Subcutaneous adipose tissue (tissue), 4 donors: ENCODE results near the gene SPHK2. TPM values are rescaled to one million over a fixed set of nuclear protein-coding genes. Genes with fewer than 3 reads are reported as not detected.

Source experiments
- total RNA-seq, 4 donors: library from RNA; depleted of rRNA; stranded (reverse); fragments of >200 nt; gene quantifications; one replicate each; pipeline ENCODE4 v1.1.0, GENCODE V29; 2016
- TF ChIP-seq, protein P1 (sequence below): fragments of 450-650 bp; IDR thresholded peaks from one replicate; pipeline ENCODE4 v1.5.1; 2016; ENCODE audit warnings: low read depth, mild to moderate bottlenecking, control low read depth, antibody characterized with exemption, moderate library complexity

The SPHK2 gene
- total RNA-seq, 4 donors from 2014 or later = 4.9 to 33.2 (median 9.1) TPM

DNA sequence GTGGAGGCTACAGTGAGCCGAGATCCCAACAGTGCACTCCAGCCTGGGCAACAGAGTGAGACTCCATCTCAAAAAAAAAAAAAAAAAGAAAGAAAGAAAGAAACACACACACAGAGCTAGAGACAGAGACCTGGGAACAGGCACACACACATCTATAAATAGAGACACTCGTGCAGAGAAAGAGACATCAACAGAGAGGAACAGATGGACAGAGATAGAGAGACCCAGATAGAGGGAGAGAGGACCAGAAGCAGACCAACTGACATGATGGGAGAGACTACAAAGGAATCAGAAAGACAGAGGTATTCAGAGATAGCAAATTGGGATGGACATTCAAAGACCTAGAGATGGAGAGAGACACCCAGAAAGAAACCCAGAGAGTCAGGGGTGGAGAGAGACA, 28.8 kb downstream of the SPHK2 start:
- TF ChIP-seq, protein P1, sequence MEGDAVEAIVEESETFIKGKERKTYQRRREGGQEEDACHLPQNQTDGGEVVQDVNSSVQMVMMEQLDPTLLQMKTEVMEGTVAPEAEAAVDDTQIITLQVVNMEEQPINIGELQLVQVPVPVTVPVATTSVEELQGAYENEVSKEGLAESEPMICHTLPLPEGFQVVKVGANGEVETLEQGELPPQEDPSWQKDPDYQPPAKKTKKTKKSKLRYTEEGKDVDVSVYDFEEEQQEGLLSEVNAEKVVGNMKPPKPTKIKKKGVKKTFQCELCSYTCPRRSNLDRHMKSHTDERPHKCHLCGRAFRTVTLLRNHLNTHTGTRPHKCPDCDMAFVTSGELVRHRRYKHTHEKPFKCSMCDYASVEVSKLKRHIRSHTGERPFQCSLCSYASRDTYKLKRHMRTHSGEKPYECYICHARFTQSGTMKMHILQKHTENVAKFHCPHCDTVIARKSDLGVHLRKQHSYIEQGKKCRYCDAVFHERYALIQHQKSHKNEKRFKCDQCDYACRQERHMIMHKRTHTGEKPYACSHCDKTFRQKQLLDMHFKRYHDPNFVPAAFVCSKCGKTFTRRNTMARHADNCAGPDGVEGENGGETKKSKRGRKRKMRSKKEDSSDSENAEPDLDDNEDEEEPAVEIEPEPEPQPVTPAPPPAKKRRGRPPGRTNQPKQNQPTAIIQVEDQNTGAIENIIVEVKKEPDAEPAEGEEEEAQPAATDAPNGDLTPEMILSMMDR = no peak

GRCh38 chr19:48650974-48651682, 31.8 kb downstream of the SPHK2 start:
- TF ChIP-seq, protein P1 = no peak

DNA sequence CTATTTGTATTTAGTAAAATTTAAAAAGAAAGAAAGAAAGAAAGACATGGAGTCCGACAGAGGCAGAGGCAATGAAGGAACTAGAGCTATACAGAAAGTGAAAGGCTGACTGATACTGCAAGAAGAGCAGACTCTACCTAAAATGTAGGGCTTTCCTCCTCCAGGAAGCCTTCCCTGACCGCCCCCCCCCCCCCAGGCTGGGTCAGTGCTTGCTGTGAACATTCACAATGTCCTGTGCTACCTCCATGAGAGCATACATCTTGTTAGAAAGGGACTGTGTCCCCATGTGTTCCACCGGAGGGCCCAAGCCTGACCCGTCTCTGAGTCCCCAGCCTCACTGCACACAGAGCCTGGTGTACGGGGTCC, 32.4 kb downstream of the SPHK2 start:
- TF ChIP-seq, protein P1 = no peak

DNA sequence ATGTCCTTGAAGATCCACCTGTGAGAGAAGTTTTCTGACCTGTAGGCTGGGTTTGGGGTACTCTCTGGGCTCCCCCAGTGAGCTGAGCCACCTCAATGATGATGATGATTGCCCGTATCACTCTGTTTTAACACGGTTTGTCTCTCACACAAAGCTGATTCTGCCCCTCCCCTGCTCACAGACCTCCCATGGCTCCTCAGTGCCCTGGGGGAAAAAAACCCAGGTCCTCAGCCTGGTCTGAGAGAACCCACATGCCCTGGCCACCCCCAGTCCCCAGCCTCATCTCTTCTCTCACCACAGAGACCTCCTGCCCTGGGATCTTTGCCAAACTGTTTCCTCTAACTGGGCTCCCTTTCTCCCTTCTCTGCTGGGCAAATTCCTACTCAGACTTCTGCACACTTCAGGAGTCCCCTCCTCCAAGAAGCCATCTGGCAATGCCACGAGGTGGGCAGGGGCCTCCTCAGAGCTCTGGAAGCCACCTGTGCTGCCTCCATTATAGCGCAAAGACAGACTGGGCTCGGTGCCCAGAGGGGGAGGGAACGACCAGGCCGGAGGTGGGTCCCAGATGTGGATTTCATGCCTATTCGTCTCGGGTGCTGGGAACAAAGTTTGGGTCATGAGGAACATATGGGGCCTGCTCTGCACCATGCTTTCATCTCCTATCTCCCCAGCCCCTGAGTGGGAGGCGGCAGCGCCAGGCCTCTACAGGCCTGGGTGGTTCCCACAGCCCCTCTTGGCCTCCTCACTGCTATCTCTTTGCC, 35.2 kb downstream of the SPHK2 start:
- TF ChIP-seq, protein P1 = no peak

DNA sequence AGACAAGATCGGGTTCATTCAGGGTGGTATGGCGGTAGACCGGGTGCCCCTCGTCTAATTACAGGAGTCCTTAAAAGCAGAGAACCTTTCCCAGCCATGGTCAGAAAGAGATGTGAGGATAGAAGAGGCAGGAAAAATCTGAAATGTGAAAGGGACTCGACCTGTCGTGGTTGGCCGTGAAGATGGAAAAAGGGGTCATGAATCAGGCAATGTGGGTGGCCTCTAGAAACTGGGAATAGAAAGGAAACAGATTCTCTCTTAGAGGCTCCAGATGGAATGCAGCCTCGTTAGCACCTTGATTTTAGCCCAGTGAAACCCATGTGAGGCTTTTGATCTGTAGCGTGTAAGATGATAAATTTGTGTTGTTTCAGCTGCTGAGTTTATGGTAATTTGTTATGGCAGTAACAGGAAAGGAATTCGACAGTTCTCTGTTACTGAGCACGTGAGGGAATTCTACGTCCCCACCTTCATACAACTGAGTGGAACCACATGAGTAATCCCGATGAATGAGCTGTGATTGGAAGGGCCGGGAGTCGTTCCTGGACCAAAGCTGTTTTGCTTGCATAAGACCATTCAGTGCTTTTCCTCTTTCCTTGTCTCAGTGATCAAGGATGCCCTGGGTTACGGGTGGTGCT, 37.7 kb downstream of the SPHK2 start:
- TF ChIP-seq, protein P1 = no peak

DNA sequence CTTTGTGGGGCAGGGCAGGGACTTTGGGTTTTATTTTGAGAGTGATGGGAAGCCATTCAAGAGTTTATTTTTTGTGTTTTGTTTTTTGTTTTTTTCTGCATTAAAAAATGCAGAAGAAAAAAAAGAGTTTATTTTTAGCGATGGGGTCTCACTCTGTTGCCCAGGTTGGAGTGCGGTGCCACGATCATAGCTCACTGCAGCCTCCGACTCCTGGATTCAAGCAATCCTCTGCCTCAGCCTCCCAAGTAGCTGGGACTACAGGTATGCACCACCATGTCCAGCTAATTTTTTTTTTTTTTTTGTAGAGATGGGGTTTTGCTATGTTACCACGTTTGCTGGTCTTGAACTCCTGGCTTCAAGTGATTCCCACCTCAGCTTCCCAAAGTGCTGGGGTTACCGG, 39.2 kb downstream of the SPHK2 start:
- TF ChIP-seq, protein P1 = no peak

DNA sequence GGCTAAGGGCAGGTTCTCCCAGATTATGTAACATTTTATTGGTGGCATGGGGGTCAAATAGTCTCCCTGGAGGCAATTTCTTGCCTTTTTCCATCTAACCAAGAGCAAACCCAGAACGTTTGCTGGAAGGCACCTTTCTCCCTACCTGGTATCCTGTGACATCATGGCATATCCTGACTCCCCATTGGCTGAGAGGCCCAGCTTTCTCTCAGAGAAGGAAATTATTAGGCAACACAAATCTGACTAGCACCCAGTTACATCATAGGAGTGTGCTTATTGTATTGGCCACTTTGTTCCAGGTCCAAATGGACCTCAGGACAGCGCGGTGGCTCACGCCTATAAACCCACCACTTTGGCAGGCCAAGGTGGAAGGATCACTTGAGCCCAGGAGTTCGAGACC, 40.5 kb downstream of the SPHK2 start:
- TF ChIP-seq, protein P1 = no peak
